ENCODE results near the gene TBL1Y.

DNA sequence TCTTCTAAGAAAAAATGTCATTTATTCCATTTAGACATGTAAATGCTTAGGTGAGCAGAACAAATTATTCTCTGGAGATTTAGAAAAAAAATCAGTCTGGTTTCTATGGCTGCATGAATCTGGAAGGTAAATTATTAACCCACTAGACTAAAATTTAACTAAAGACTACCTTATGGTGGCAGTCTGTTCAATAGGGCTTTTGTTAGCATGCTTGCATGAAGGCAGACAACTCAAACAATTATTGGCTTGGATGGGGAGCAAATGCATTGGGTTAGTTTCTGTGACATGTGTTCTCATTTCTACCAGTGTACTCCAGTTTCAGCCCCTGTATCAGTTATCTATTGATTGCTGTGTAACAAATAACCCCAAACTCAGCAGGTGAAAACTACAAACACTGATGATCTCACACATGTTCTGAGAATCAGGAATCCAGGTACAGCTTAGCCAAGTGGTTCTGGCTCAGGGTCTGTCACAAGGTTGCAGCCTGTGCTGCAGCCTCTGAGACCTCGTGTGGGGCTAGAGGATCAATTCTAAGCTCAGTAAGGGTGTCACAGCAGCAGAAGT is 87.1 kb downstream of the TBL1Y start:
- TF ChIP-seq MTA3 (IDR thresholded peaks at IDR 0.05; ENCODE audit: borderline replicate concordance, low read length) (no peak), EP300 (IDR thresholded peaks at IDR 0.05; ENCODE audit: borderline replicate concordance in 1 of 2, control insufficient read depth in 1 of 2, low read depth in 2 of 2, low read length in 2 of 2) (no peak), ZZZ3 (IDR thresholded peaks at IDR 0.05; ENCODE audit: control insufficient read depth, insufficient read length, low read depth) (no peak), POLR2AphosphoS5 (IDR thresholded peaks at IDR 0.05; ENCODE audit: low read length) (no peak)
- TF ChIP-seq, protein P1, sequence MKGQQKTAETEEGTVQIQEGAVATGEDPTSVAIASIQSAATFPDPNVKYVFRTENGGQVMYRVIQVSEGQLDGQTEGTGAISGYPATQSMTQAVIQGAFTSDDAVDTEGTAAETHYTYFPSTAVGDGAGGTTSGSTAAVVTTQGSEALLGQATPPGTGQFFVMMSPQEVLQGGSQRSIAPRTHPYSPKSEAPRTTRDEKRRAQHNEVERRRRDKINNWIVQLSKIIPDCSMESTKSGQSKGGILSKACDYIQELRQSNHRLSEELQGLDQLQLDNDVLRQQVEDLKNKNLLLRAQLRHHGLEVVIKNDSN (IDR thresholded peaks at IDR 0.05; ENCODE audit: borderline replicate concordance, extremely low read length, insufficient read depth, low read depth, low read length): no peak

All from GM12878 (cell line).